ENCODE measurements around the gene EPS8L1.
"Not testable (repeated sequence)": the region's sequence is repeated elsewhere in the genome, so short reads cannot be mapped to it uniquely, and the experiment has no call there.

EPS8L1 gene

GRCh38 chr19:55099557-55100506, 24.2 kb downstream of the EPS8L1 start:
- H3K9me3 ChIP-seq = peaks cover 10% of the 10 kb centered on the region
- H3K4me1 ChIP-seq = peaks cover 26% of the 10 kb centered on the region
- H3K4me2 ChIP-seq = no peak overlapping the region
- peaks cover 76% of the 10 kb centered on the region for H4K20me1 ChIP-seq
- no peak overlapping the region for H3K9ac ChIP-seq
- H3K36me3 ChIP-seq = peaks cover 80% of the 10 kb centered on the region
- H3K27ac ChIP-seq = no peak overlapping the region
- H3K27me3 ChIP-seq = no peaks in the 10 kb centered on the region
- no peak overlapping the region for H3K4me3 ChIP-seq
- no peak for TF ChIP-seq Cebpa-rat (IDR thresholded peaks at IDR 0.05)

- Histone ChIP-seq H3K4me2 (no peak overlapping the region), H3K4me1 (peaks cover 24% of the 10 kb centered on the region), H3K9ac (no peak overlapping the region), H3K27ac (no peak overlapping the region), H4K20me1 (peaks cover 77% of the 10 kb centered on the region), H3K27me3 (no peaks in the 10 kb centered on the region), H3K9me3 (peaks cover 10% of the 10 kb centered on the region), H3K36me3 (peaks cover 81% of the 10 kb centered on the region), H3K4me3 (no peak overlapping the region)
- TF ChIP-seq Cebpa-rat (IDR thresholded peaks at IDR 0.05) = no peak
These were observed 25.6 kb downstream of the EPS8L1 start for GRCh38 chr19:55101261-55101660.

DNA sequence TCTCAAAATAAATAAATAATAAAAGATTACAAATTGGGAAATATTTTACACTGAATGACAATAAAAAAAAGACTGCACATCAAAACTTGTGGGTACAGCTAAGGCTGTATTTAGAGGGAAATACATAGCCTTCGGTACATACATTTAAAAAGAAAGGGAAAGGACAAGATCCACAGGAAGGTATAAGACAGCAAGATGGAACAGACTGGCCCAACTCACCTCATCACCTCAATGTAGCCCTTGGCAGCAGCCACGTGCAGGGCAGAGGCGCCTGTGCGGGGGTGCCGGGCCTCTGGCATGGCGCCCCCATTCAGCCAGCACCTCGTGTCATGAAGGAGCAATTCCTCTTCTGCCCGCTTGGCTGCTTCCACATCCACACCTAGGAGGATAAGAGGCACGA, 27.5 kb downstream of the EPS8L1 start:
- Histone ChIP-seq H3K27ac (no peak overlapping the region), H3K4me1 (peaks cover 13% of the 10 kb centered on the region), H3K9ac (no peak overlapping the region), H3K9me3 (peaks cover 10% of the 10 kb centered on the region), H4K20me1 (peaks cover 79% of the 10 kb centered on the region), H3K4me2 (no peak overlapping the region), H3K36me3 (peaks cover 93% of the 10 kb centered on the region), H3K27me3 (no peaks in the 10 kb centered on the region), H3K4me3 (0 out of 2 replicates have a peak overlapping the region, but pooled peaks have one; percentile 4)
- no peak for TF ChIP-seq Cebpa-rat (IDR thresholded peaks at IDR 0.05)

DNA sequence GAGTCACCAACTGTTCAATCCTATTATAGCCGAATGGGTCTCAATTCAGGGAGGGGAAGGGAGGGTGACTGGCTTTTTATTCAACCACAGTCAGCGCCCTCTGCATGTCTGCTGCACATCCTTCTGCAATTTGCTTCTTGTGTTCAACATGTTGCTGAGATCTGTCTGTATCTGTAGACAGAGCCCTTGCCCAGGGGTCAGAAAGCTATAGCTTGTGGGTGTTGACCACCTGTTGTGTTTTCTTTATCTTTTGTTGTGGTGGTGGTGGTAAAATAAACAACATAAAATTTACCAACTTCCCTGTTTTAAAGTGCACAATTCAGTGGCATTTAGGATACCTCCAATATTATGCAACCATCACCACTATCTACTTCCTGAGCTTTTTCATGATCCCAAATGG, 29.6 kb downstream of the EPS8L1 start:
- Histone ChIP-seq H3K4me2 (no peak overlapping the region), H3K9ac (no peak overlapping the region), H3K27ac (no peak overlapping the region), H3K9me3 (peaks cover 10% of the 10 kb centered on the region), H3K4me1 (no peaks in the 10 kb centered on the region; the same call in 1 of the 2 replicates), H3K27me3 (no peaks in the 10 kb centered on the region), H3K4me3 (no peak overlapping the region), H4K20me1 (peaks cover 79% of the 10 kb centered on the region), H3K36me3 (peaks cover 93% of the 10 kb centered on the region)
- TF ChIP-seq Cebpa-rat (IDR thresholded peaks at IDR 0.05) = no peak

DNA sequence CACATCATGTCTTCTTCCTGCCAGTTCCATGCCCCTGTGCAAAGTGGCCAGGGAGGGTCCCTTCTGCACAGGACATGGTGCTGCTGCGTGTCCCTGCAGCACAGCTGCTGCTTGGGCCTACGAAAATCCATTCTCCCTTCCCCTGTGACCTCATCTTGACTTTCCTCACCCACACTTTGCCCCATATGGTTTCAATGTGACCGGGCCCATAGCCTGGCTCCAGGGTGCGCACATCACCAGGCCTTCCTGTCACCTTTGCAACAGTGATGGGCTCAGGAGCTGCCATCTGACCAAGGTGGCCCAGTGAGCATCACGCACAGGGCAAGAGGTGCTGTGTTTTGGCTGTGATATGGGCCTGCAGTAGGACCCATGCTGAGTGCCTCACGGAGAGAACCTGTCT, 30.9 kb downstream of the EPS8L1 start:
- Histone ChIP-seq H3K4me3 (no peak overlapping the region), H3K36me3 (peaks cover 90% of the 10 kb centered on the region), H3K27ac (no peak overlapping the region), H3K9me3 (peaks cover 10% of the 10 kb centered on the region), H4K20me1 (peaks cover 77% of the 10 kb centered on the region), H3K4me2 (no peak overlapping the region), H3K27me3 (no peaks in the 10 kb centered on the region), H3K4me1 (no peaks in the 10 kb centered on the region), H3K9ac (no peak overlapping the region)
- no peak for TF ChIP-seq Cebpa-rat (IDR thresholded peaks at IDR 0.05)

- Histone ChIP-seq H4K20me1 (peaks cover 81% of the 10 kb centered on the region), H3K36me3 (peaks cover 89% of the 10 kb centered on the region)
- H3K27me3 ChIP-seq, H3K9ac ChIP-seq, H3K4me3 ChIP-seq, H3K9me3 ChIP-seq, H3K4me1 ChIP-seq, H3K4me2 ChIP-seq, H3K27ac ChIP-seq: not testable (repeated sequence)
These were observed 31.6 kb downstream of the EPS8L1 start for GRCh38 chr19:55107252-55107651.

GRCh38 chr19:55109527-55110291, 34.0 kb downstream of the EPS8L1 start:
- Histone ChIP-seq H3K27ac (no peak overlapping the region), H3K4me1 (peaks cover 20% of the 10 kb centered on the region), H3K36me3 (peaks cover 85% of the 10 kb centered on the region), H3K9ac (no peak overlapping the region), H3K27me3 (no peaks in the 10 kb centered on the region), H3K4me2 (no peak overlapping the region), H3K4me3 (no peak overlapping the region), H3K9me3 (no peaks in the 10 kb centered on the region), H4K20me1 (peaks cover 96% of the 10 kb centered on the region)
- TF ChIP-seq Cebpa-rat (IDR thresholded peaks at IDR 0.05) = no peak

GRCh38 chr19:55111238-55111831, 35.7 kb downstream of the EPS8L1 start:
- Histone ChIP-seq H3K27ac (no peak overlapping the region), H4K20me1 (peaks cover 96% of the 10 kb centered on the region), H3K9me3 (no peaks in the 10 kb centered on the region), H3K27me3 (no peaks in the 10 kb centered on the region), H3K36me3 (peaks cover 68% of the 10 kb centered on the region), H3K9ac (no peak overlapping the region), H3K4me3 (no peak overlapping the region), H3K4me1 (peaks cover 33% of the 10 kb centered on the region), H3K4me2 (no peak overlapping the region)
- TF ChIP-seq Cebpa-rat (IDR thresholded peaks at IDR 0.05) = no peak

GRCh38 chr19:55112246-55112776, 36.6 kb downstream of the EPS8L1 start:
- peaks cover 95% of the 10 kb centered on the region for H4K20me1 ChIP-seq

More at GRCh38 chr19:55112246-55112776, 36.6 kb downstream of the EPS8L1 start:
- no peak overlapping the region for H3K4me3 ChIP-seq
- no peak overlapping the region for H3K9ac ChIP-seq
- H3K9me3 ChIP-seq = no peaks in the 10 kb centered on the region
- H3K27me3 ChIP-seq = no peaks in the 10 kb centered on the region
- H3K4me2 ChIP-seq = no peak overlapping the region
- peaks cover 59% of the 10 kb centered on the region for H3K36me3 ChIP-seq
- no peak overlapping the region for H3K27ac ChIP-seq
- peaks cover 33% of the 10 kb centered on the region for H3K4me1 ChIP-seq
- no peak for TF ChIP-seq Cebpa-rat (IDR thresholded peaks at IDR 0.05)
